ENCODE results near the gene CDC73. TPM values are rescaled to one million over a fixed set of nuclear protein-coding genes. Genes with fewer than 3 reads are reported as not detected.
"Not testable (repeated sequence)": the region's sequence is repeated elsewhere in the genome, so short reads cannot be mapped to it uniquely, and the experiment has no call there.

Gene CDC73
- total RNA-seq, 1 donor from 2014 or later, result 56.1 TPM

GRCh38 chr1:193104907-193105820, 16.7 kb upstream of the CDC73 start, which contains the start of gene GLRX2:
Gene GLRX2, minus strand, starts transcription at chr1:193105414. Its CDS starts 32 bp downstream, at chr1:193105382.
- peak within 1 kb of the TSS; percentile 77 for H3K27ac Mint-ChIP-seq
- peaks cover 24% of the 10 kb centered on the region for H3K4me1 Mint-ChIP-seq (ENCODE audit: low read depth)
- peak; percentile 42 for DNase-seq (ENCODE audit: low spot score)
- intact Hi-C loops (cut with micrococcal nuclease), result loop anchor here (1.0 to 5.0 kb wide), 4 partner anchors 17 to 633 kb away; partner anchors contain the start of genes CDC73, RO60 and UCHL5
- peak within 1 kb of the TSS; percentile 92 for H3K4me3 Mint-ChIP-seq
- peaks cover 14% of the 10 kb centered on the region for H3K27me3 Mint-ChIP-seq (ENCODE audit: insufficient read depth)
- H3K9me3 Mint-ChIP-seq, result no peaks in the 10 kb centered on the region
- H3K36me3 Mint-ChIP-seq (ENCODE audit: low read depth), result peaks cover 9% of the 10 kb centered on the region

GRCh38 chr1:193105821-193106177, 16.0 kb upstream of the CDC73 start:
- DNase-seq (ENCODE audit: low spot score), result no peak
- Mint-ChIP-seq H3K27ac (peak overlapping the region; percentile 77), H3K27me3 (ENCODE audit: insufficient read depth) (peaks cover 14% of the 10 kb centered on the region), H3K4me1 (ENCODE audit: low read depth) (peaks cover 24% of the 10 kb centered on the region), H3K36me3 (ENCODE audit: low read depth) (peaks cover 6% of the 10 kb centered on the region), H3K9me3 (no peaks in the 10 kb centered on the region), H3K4me3 (peak overlapping the region; percentile 86)
- intact Hi-C loops (cut with micrococcal nuclease), result loop anchor here (1.0 to 5.0 kb wide), 3 partner anchors 17 to 633 kb away; partner anchors contain the start of genes CDC73, RO60 and UCHL5

DNA sequence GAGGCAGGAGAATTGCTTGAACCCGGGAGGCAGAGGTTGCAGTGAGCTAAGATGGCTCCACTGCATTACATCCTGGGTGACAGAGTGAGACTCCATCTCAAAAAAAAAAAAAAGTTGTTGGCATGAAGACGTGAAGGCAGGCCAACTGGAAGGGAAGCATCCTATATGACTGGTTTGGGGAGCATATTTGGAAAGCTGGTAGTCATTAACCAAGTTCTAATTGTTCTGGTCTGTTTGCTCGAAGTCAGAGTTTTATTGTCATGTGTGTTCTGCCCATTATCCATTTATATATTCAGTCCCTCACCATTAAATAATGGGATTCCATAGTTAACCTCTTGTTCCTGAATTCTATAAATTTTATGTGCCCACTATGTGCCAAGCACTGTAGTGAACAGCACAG, 13.4 kb upstream of the CDC73 start:
- Mint-ChIP-seq H3K27me3 (ENCODE audit: insufficient read depth) (peaks cover 14% of the 10 kb centered on the region), H3K27ac (no peak overlapping the region), H3K4me1 (ENCODE audit: low read depth) (peaks cover 14% of the 10 kb centered on the region), H3K36me3 (ENCODE audit: low read depth) (no peaks in the 10 kb centered on the region), H3K9me3 (no peaks in the 10 kb centered on the region), H3K4me3 (no peak overlapping the region)
- intact Hi-C loops (cut with micrococcal nuclease), result loop anchor here (5.0 kb wide), 1 partner anchor 636 kb away; no protein-coding TSS in a partner anchor
- DNase-seq (ENCODE audit: low spot score), result no peak

DNA sequence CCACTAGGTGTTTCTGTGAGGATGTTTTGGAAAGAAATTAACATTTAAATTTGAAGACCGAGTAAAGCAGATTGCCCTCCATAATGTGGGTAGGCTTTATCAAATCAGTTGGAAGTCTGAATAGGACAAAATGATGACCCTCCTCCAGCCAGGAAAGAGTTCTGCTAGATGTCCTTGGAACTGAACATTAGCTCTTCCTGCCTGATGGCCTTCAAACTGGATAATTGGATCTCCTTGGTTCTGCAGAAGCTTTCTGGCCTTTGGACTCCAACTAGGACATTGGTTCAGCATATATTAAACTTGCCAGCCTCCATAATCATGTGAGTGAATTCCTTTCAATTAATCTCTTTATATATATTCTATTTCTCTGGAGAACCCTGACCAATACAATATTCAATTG, 12.2 kb upstream of the CDC73 start:
- intact Hi-C loops (cut with micrococcal nuclease), result loop anchor here (5.0 kb wide), 1 partner anchor 637 kb away; no protein-coding TSS in a partner anchor
- peaks cover 5% of the 10 kb centered on the region for H3K4me1 Mint-ChIP-seq (ENCODE audit: low read depth)
- H3K9me3 Mint-ChIP-seq, result no peaks in the 10 kb centered on the region
- no peak overlapping the region for H3K27ac Mint-ChIP-seq
- peaks cover 12% of the 10 kb centered on the region for H3K27me3 Mint-ChIP-seq (ENCODE audit: insufficient read depth)
- no peak overlapping the region for H3K4me3 Mint-ChIP-seq
- DNase-seq (ENCODE audit: low spot score), result no peak
- no peaks in the 10 kb centered on the region for H3K36me3 Mint-ChIP-seq (ENCODE audit: low read depth)

- H3K9me3 Mint-ChIP-seq, result no peaks in the 10 kb centered on the region
- peaks cover 5% of the 10 kb centered on the region for H3K4me1 Mint-ChIP-seq (ENCODE audit: low read depth)
- intact Hi-C loops (cut with micrococcal nuclease), result no loop called here
- peaks cover 12% of the 10 kb centered on the region for H3K27me3 Mint-ChIP-seq (ENCODE audit: insufficient read depth)
- DNase-seq (ENCODE audit: low spot score), result no peak
- no peak overlapping the region for H3K4me3 Mint-ChIP-seq
- no peaks in the 10 kb centered on the region for H3K36me3 Mint-ChIP-seq (ENCODE audit: low read depth)
- H3K27ac Mint-ChIP-seq, result no peak overlapping the region
These were observed 11.6 kb upstream of the CDC73 start for GRCh38 chr1:193110246-193110645.

GRCh38 chr1:193110864-193111263, 11.0 kb upstream of the CDC73 start:
- intact Hi-C loops (cut with micrococcal nuclease), result no loop called here
- Mint-ChIP-seq H3K9me3 (no peaks in the 10 kb centered on the region), H3K4me1 (ENCODE audit: low read depth) (no peaks in the 10 kb centered on the region), H3K27ac (no peak overlapping the region), H3K27me3 (ENCODE audit: insufficient read depth) (peaks cover 12% of the 10 kb centered on the region), H3K36me3 (ENCODE audit: low read depth) (no peaks in the 10 kb centered on the region), H3K4me3 (no peak overlapping the region)
- DNase-seq (ENCODE audit: low spot score), result no peak

DNA sequence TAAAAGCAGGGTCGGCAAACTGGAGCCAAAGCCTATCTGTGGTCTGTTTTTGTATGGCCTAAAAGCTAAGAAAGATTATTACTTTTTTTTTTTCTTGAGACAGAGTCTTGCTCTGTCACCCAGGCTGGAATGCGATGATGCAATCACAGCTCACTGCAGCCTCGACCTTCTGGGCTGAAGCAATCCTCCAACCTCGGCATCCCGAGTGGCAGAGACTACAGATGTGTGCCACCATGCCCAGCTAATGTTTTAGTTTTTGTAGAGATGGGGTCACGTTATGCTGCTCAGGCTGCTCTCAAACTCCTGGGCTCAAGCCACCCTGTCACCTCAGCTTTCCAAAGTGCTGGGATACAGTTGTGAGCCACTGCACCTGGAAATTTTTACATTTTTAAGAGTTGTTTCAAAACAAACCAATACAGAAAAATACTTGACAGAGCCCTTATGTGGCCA, 10.2 kb upstream of the CDC73 start:
- Mint-ChIP-seq H3K27ac (no peak overlapping the region), H3K4me3 (no peak overlapping the region)

GRCh38 chr1:193113258-193113991, 8.4 kb upstream of the CDC73 start:
- Mint-ChIP-seq H3K4me1 (ENCODE audit: low read depth) (peaks cover under 1% of the 10 kb centered on the region), H3K4me3 (no peak overlapping the region), H3K36me3 (ENCODE audit: low read depth) (no peaks in the 10 kb centered on the region), H3K27me3 (ENCODE audit: insufficient read depth) (peaks cover 13% of the 10 kb centered on the region), H3K9me3 (no peaks in the 10 kb centered on the region), H3K27ac (no peak overlapping the region)
- intact Hi-C loops (cut with micrococcal nuclease), result no loop called here
- no peak for DNase-seq (ENCODE audit: low spot score)

More for the DNA sequence above, 10.2 kb upstream of the CDC73 start:
- H3K9me3 Mint-ChIP-seq, result no peaks in the 10 kb centered on the region
- intact Hi-C loops (cut with micrococcal nuclease), result no loop called here
- no peaks in the 10 kb centered on the region for H3K4me1 Mint-ChIP-seq (ENCODE audit: low read depth)
- peaks cover 15% of the 10 kb centered on the region for H3K27me3 Mint-ChIP-seq (ENCODE audit: insufficient read depth)
- DNase-seq (ENCODE audit: low spot score), result no peak
- H3K36me3 Mint-ChIP-seq (ENCODE audit: low read depth), result no peaks in the 10 kb centered on the region

GRCh38 chr1:193113992-193114332, 7.9 kb upstream of the CDC73 start:
- Mint-ChIP-seq H3K4me1 (ENCODE audit: low read depth) (peaks cover 6% of the 10 kb centered on the region), H3K27me3 (ENCODE audit: insufficient read depth) (peaks cover 14% of the 10 kb centered on the region), H3K9me3 (no peaks in the 10 kb centered on the region), H3K36me3 (ENCODE audit: low read depth) (no peaks in the 10 kb centered on the region), H3K27ac (no peak overlapping the region), H3K4me3 (no peak overlapping the region)
- intact Hi-C loops (cut with micrococcal nuclease), result no loop called here
- no peak for DNase-seq (ENCODE audit: low spot score)

GRCh38 chr1:193114485-193115095, 7.2 kb upstream of the CDC73 start:
- no peak overlapping the region for H3K27ac Mint-ChIP-seq
- no peak for DNase-seq (ENCODE audit: low spot score)
- no peaks in the 10 kb centered on the region for H3K36me3 Mint-ChIP-seq (ENCODE audit: low read depth)
- H3K27me3 Mint-ChIP-seq (ENCODE audit: insufficient read depth), result peaks cover 13% of the 10 kb centered on the region
- intact Hi-C loops (cut with micrococcal nuclease), result no loop called here
- peaks cover 12% of the 10 kb centered on the region for H3K4me1 Mint-ChIP-seq (ENCODE audit: low read depth)
- no peaks in the 10 kb centered on the region for H3K9me3 Mint-ChIP-seq
- no peak overlapping the region for H3K4me3 Mint-ChIP-seq

GRCh38 chr1:193115629-193116227, 6.1 kb upstream of the CDC73 start:
- intact Hi-C loops (cut with micrococcal nuclease), result no loop called here
- peaks cover 20% of the 10 kb centered on the region for H3K27me3 Mint-ChIP-seq (ENCODE audit: insufficient read depth)
- no peak overlapping the region for H3K4me3 Mint-ChIP-seq
- H3K4me1 Mint-ChIP-seq (ENCODE audit: low read depth), result peaks cover 18% of the 10 kb centered on the region
- H3K36me3 Mint-ChIP-seq (ENCODE audit: low read depth), result no peaks in the 10 kb centered on the region
- H3K27ac Mint-ChIP-seq, result no peak overlapping the region
- no peaks in the 10 kb centered on the region for H3K9me3 Mint-ChIP-seq
- no peak for DNase-seq (ENCODE audit: low spot score)

- H3K9me3 Mint-ChIP-seq; H3K36me3 Mint-ChIP-seq (ENCODE audit: low read depth); H3K4me3 Mint-ChIP-seq; intact Hi-C loops (cut with micrococcal nuclease); DNase-seq (ENCODE audit: low spot score); H3K27ac Mint-ChIP-seq: not testable (repeated sequence)
- Mint-ChIP-seq H3K4me1 (ENCODE audit: low read depth) (peaks cover 25% of the 10 kb centered on the region), H3K27me3 (ENCODE audit: insufficient read depth) (peaks cover 20% of the 10 kb centered on the region)
These were observed 4.7 kb upstream of the CDC73 start for GRCh38 chr1:193117167-193117566.

All from activated T-helper 1 cell treated with anti-CD3 and anti-CD28 coated beads, Interleukin-12 subunit alpha, Interleukin-12 subunit beta, Interleukin-2, Interleukin-4 antibody, amounts not matched to agents 30 ng/mL and 10 ng/mL and 1 ng/mL, durations not matched to agents 14 hours and 24 hours and 36 hours (primary cell).